PC-9 (cell line): ENCODE measurements around the gene MYLK.

ENCODE experiments used
- EZH2 ChIP-seq: fragments of 200-600 bp; sonication (generic); IDR thresholded peaks from 2 replicates; pipeline ENCODE4 v1.8.0; 2017; ENCODE audit warnings: antibody characterized with exemption, low read depth
- TF ChIP-seq, protein P1 (sequence below): fragments of 200-600 bp; sonication (generic); conservative IDR thresholded peaks from 2 replicates; pipeline ENCODE4 v1.6.1; 2017; ENCODE audit warnings: mixed run types, antibody characterized with exemption, mild to moderate bottlenecking, moderate library complexity

- TF ChIP-seq, protein P1, sequence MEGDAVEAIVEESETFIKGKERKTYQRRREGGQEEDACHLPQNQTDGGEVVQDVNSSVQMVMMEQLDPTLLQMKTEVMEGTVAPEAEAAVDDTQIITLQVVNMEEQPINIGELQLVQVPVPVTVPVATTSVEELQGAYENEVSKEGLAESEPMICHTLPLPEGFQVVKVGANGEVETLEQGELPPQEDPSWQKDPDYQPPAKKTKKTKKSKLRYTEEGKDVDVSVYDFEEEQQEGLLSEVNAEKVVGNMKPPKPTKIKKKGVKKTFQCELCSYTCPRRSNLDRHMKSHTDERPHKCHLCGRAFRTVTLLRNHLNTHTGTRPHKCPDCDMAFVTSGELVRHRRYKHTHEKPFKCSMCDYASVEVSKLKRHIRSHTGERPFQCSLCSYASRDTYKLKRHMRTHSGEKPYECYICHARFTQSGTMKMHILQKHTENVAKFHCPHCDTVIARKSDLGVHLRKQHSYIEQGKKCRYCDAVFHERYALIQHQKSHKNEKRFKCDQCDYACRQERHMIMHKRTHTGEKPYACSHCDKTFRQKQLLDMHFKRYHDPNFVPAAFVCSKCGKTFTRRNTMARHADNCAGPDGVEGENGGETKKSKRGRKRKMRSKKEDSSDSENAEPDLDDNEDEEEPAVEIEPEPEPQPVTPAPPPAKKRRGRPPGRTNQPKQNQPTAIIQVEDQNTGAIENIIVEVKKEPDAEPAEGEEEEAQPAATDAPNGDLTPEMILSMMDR, result no peak
- no peak for TF ChIP-seq EZH2
Observed at GRCh38 chr3:123722456-123722855, 161.7 kb downstream of the MYLK start.
